ENCODE measurements around the gene P2RX1.
A peak's percentile ranks its signal among the peaks of the same experiment; 100 is the strongest.

Gene P2RX1

DNA sequence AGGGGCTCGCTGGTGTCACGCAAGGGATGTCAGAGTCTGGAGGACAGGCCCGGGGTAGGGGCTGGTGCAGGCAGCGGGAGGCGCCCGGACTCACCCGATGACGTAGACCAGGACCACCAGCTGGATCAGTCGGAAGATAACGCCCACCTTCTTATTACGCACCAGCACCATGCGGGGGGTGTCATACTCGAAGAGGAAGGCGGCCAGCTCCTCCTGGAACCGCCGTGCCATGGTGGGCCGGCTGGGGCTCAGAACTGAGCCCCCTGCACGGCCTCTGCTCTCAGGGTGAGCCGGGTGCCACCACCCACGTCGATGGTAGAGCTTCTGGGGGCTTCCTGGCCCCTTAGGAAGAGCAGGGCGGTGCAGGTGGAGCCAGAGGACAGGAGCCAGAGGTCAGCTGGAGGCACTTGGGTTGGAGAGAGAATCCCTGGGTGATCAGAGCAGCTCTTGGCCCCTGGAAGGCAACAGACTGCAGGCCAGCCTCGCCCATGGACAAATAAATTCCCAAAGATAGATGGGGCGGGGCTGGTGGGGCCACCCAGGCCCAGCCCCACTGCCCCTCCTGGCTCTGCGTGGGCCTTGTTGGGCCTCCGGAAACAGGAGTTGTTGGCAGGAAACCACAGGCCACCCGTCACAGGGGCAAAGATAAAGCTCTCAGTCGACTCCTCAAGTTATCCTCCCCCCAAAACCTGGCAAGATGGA lies at the start of gene P2RX1:
Gene P2RX1, minus strand, starts transcription at position 471 of the 702 bp plus-strand sequence. Its CDS starts 240 bp downstream, at position 231.
- DNase-seq, result no peak

DNA sequence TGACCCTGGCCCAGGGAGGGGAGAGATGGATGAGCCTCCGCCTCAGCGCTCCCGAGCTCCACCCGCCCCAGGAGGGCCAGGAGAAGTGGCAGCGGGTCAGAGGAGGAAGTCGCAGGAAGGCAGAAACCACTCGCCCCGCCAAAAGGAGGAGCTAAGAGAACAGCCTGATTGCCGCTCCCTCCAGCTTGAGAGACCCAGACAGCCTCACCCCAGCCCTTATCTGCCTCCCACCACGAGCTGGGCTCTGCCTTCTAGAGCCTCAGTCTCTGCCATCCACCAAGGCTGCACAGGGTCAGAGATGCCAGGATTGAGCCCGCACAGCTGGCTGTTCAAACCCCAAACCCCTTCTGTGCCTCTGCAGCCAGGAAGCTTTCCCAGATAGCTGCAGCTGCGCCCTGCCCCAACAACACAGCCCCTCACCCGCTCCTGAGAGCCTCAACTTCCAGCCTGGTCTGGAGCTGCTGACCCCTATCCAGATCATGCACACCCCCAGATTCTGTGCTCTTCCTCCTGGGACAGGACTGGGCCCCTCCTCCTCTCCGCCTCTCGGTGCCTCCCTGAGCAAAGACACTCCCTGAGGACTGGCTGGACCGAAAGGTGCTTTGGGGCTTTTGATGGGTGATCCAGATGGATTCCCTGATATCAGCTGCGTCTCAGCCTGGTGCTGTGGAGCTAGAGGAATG lies 49.0 kb upstream of the P2RX1 start:
- DNase-seq, result peak; percentile 58

DNA sequence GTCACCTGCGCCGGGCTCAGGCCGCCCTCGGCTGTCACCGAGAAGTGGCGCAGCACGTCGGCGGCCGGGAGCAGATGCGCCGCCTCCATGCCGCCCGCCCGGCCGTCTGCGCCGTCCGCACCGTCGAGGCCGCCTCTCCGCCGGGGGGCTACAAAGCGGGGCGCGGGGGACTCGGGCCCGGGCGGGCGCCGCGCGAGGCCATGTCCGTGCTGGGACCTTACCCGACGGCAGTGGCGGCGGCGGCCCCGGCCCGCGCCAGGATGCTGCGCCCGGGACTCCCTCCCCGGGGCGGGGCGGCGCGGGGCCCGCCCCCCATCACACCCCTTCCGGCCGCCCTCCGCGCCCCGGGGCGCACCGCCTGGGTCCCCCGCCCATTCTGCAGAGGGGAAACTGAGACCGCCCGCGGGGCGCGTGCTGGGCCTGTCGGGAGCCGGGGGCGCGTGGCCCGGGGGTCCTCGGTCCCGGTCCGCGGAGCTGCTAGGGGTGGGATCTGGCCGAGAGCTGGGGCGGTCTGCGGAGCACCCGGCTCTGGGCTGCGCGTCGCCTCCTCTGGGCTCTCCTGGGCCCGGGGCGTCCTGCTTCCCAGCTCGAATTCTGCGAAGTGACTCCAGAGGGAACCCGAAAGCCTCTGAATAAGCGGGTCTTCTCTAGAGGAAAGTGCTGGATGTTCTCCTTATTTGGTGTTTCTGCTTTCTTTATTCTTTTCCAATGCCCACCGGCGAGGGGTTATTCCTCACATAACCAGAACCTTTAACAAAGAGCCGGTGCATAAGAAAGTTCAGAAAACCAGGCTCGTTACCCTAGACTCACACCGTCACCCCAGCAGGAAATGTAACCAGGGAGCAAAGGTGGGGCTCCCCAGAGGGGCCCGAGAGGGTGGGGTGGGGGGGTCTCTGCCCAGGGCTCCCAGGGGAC lies 48.2 kb upstream of the P2RX1 start, which contains the start of gene ATP2A3:
Gene ATP2A3, minus strand, starts transcription at position 235 of the 915 bp plus-strand sequence. Its CDS starts 146 bp downstream, at position 89.
- DNase-seq, result peak; percentile 59

DNA sequence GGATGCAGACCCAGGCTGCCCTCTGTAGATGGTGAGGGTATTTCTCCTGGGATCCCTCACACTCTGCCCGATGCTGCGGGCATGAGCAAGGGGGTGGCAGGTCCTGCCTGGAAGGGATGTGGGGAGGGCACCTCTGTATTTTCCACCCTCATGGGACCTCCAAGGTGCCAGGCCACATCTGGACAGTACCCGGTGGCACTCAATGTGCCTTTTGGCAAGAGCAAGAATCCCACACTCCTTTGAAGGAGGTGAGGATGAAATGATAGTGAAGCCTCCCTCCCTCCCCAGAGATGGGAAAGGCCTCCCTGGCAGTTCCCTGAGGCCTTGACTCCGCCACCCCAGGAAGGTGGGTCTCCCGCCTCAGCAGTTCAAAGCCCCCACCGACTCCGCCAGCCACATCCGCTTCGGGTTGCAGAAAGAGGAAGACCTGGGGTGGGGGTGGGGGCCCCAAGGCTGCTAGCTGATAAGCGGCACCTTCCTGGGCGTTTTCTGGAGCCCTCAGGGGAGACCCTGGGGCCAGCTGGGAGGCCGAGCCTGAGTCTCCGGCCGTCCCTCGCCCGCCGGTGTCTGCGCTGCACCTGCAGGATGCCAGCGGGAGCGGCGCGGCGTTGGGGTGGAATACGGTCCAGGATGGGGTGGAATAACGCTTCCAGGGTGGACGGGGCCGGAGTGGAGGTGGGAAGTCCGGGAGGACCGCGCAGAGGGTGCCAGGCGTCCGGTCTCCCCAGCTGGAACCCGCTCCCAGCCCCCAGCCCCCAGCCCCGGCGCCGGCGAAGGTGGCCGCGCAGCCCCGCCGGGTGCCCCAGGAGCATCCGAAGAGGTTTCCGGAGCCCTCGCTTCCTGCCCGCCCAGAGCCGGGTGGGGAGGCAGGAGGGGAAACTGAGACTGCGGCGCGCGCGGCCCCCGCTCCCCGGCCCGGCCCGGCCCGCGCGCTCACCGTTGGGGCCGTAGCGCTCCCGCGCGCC lies 47.3 kb upstream of the P2RX1 start:
- peak; percentile 62 for DNase-seq

DNA sequence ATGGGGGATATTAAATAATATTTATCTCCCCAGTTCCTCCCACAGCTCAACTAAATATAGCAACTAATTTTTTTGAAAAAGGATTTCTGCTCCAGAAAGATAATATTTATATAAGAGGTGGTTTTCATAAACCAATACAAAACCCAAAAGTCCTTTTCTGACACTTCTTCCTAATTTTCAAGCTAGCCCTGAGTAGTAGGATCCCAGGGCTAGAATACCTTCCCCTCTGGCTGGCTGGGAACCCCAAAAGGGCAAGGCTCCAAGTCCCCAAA lies 46.6 kb upstream of the P2RX1 start:
- no peak for DNase-seq

DNA sequence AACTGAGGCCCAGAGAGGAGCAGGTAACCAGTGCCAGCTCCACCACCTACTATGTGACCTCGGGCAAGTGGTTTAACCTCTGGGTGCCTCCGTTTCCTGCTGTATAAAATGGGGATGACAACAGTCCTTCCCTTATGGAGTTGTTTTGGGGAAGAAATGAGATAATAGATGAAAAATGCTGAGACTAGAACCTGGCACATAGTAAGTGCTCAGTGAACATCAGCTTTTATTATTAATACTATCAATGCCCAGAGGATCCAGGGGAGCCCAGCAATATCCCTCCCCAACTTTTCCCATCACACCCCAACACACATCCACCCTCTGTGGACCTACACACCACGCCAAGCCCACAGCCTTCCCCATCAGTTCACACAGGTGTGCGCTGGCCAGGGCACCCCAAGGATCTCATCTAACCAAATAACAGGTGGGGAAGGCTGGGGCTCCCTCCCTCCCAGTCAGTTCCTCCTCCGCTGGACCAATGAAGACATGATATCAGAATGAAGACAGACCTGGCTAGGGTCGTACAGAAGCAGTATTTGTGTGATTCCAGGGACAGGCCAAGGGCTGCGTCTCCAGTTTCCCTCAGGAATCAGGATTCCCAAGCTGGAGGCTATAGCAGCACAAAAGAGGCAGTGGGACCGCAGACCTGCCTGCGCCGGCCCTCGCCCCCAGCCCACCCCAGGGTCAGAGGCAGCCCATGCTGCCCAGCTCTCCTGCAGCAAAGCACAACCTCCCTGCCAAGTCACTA lies 46.1 kb upstream of the P2RX1 start:
- no peak for DNase-seq

DNA sequence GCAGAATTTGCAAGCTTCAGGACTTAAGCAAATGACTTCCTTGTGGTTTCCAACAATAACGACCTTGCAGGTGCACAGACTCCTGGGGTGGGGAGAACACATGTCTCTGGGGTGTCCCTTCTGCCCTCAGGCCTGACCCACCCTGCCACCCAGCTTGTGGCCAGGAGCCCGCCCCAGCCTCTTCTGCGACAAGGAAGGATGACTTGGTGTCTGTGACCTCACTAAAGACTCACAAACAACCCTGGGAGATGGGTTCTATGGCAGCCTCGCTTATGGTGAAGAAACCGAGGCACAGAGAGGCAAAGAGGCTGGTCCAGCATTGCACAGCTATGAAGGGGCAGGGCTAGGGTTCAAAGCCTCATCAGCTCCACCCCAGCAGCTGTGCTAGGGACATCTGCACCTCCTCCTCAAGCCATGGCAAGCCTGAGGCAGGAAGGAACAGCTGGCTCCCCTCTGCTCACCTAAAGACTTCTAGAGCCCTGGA lies 45.3 kb upstream of the P2RX1 start:
- DNase-seq, result peak; percentile 32

DNA sequence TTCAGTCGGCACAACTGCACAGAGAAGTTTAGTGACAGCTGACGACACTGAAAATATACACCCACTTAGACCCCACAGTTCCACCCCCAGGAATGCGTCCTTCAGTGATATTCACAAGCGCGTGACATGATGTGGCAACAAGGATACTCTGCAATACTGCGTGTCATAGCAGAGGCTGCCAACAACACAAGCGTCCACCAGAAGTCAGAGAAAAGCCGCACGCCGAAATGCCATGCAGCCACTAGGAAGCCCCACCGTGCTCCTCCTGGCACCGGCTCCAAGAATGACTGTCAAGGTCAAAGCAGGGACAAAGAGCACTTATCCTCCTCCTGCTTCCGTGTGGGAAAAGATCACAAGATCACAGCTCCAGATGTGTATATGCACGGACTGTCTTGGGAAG lies 44.5 kb upstream of the P2RX1 start:
- no peak for DNase-seq

DNA sequence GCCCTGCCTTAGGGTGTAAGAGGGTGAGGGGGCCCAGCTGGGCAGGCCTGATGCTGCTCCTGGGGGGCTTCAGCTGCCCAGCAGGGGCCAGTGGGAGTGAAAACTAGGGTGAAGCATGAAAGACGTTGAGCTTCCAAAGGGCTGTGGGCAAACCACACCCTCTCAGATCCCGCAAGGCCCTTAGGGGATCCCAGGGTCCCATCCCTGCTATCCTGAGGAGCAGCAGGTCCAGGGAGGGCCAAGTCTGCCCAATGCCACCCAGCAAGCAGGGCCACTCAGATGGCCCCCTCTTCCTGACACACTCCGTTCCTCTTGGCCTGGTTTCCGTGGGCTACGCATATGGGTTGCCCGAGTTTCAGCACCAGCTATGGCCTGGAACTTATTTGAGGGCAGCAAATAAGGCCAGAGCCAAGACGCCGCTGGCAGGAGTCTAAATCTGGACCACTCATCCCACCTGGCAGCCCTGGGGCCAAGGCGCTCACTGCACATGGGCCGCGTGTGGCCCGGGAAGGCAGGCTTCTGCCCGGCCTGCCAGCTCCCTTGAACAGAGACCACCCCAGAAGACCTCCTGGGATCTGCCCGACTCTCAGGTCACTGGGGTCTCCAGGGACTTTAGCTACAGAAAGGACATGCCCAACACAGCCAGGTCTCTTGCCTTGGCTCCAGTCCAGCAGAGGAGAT lies 43.8 kb upstream of the P2RX1 start:
- no peak for DNase-seq

DNA sequence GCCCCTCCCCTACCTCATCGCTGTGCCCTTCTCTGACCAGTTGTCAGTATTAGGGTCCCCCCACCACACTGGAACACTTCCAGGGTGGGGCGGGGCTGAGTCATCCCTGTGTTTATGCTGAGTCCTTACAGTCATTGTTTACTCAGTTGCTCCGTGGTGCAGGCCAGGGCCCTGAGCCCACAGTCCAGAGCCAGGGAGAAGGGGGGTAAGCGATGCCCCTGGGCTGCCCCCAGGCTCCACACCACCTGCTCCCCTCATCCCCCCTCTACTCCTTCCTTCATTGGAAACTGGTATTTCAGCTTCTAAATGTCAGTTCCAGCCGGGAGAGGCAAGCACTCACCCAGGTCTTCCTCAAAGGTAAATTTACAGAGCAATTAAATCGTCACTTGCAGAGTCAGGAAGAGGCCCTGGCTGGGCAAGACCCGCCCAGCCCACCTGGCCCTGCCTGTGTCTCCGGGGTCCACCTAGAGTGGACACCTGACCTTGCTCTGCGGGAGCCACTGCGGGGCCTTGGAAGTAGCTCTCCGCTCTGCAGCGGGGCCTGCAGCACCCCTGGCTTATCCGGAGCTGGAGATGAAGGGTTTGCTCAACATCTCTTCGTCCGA lies 43.1 kb upstream of the P2RX1 start:
- no peak for DNase-seq

DNA sequence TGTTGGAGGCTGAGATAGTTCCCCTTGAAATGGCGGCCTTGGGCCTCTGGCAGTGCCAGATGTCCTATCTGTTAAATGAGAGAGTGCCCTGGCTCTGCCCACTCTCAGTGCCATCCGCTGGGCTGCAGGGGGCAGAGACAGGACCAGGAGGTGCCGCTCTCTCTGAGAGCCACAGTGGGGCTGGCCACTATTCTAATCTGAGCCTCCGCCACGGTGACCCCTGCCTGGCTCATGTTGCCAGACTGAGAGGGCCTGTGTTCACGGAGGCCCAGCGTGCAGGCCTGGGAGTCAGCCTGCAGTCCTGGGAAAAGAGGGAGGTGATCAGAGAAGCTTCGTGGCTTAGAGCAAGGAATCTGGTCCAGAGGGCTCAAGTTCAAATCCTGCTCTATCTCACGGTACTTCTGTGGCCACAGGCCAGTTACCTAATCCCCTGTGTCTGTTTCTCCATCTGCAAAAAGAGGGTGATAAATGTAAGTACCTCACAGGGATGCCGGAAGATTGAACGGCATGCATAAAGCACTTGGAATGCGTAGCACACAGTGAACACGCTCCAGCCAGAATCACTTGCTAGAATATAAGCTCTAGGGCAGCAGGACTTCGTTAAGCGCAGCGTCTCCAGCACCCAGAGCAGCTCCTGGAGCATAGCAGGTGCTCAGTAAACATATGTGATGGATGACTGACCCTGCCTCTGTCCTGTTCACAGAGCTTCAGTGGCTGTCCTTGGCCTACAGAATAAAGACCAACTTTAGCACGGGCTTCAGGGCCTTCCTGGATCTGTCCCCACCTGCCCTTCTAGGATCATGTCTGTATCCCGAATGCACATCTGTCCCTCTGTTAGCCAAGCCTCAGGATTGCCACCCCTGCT lies 41.7 kb upstream of the P2RX1 start:
- no peak for DNase-seq

DNA sequence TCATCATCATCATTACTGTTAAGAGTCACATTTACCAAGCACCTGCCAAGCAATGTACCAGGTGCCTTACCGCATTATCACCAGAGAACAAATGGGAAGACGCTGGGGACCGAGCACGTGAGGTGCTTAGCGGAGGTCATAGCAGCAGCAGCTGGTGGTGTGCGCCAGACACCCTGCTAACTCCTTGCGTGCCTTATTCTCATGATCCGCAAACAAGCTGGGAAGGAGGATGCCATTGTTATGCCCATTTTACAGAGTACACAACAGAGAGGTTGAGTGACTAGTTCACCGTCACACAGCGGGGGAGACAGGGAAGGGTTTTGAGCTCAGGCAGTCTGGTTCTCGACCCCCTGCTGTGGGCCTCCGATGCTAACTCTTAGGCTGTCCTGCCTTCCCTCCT lies 40.7 kb upstream of the P2RX1 start:
- DNase-seq, result no peak

DNA sequence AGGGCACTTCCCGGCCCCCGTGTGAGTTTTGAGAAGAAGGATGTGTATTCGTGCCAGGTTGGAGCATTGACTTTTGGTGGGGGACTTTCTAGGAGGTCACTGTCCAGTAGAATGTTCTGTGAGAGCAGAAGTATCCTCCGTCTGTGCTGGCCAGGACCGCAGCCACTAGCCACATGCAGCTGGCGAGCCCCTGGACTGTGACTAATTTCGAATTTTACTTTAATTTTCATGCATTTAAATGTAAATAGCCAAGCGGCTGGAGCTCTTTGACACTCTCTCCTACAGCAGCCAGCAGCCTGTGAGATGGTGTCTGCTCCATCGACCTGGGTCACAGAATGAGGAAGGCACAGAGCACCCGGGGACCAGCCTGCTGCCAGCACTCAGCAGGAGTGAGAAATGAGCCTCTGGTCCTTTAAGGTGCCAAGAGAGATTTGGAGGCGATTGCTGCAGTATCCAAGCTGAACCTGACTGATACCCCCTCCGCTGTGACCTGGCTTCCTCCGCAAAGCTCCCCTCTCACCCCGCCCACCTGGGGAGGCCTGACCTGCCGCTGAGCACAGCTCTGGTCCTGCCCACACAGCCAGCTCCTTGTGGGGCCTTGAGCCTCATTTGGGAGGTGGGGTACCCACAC lies 40.2 kb upstream of the P2RX1 start:
- DNase-seq, result no peak

DNA sequence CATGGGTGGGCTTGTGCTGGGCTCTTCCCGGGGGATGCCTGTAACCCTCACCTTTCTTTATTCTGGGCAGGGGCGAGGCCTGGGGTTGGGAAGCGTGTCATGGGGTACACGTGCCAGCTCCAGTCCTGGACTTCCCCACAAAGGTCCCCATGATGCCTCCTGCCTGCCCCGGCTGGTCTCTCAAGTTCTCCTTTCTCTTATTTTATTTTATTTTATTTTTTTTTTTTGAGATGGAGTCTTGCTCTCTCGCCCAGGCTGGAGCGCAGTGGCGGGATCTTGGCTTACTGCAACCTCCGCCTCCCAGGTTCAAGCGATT lies 39.4 kb upstream of the P2RX1 start:
- DNase-seq, result no peak

DNA sequence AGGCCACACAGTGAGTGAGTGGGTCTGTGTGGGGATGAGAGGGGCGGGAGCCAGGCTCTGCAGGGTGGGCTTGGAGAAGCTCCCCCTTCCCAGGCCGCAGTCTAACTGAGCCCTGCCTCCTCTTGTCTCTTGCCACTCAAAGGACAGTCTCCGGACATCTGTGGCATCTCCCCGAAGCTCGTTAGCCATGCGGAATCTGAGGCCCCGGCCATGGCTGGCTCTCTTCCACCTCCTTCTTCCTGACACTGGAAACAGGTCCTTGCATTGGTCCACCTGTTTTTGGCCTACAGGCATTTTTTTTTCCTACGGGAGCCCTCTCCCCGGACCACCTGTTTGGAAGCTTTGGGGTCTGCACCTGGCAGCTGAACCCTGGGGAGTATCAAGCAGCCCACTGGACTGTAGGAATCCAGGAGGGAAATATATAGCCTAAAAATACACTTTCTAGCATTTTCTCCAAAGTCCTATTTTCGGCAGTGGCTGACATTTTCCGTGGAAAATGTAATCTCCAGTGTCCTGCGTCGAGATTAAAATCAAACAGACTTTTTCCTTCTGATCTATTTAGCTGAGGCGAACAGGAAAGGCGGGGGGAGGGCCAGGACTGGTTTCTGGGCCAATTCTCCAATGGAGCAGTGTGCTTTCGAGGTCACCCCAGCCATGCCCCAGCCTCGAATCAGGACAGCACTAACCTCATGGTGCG lies 38.9 kb upstream of the P2RX1 start:
- DNase-seq, result no peak

DNA sequence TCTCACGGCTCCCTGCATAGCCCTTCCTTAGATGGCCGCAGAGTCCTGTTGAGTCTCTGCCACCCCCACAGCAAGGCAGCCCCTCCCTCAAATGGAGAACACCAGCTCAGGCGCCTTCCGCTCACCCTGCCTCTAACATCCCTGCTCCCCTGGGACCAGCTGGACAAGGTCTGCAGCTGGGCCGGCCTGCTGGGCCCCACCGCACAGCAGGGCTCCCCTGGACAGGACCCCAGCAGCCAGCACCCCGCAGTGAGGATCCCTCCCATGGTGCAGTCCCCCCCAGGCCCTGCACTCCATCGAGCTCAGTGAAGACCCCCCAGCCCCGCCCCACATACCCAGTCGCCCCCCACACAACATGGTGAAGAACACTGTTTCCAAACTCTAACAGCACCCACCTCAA lies 37.8 kb upstream of the P2RX1 start:
- no peak for DNase-seq

DNA sequence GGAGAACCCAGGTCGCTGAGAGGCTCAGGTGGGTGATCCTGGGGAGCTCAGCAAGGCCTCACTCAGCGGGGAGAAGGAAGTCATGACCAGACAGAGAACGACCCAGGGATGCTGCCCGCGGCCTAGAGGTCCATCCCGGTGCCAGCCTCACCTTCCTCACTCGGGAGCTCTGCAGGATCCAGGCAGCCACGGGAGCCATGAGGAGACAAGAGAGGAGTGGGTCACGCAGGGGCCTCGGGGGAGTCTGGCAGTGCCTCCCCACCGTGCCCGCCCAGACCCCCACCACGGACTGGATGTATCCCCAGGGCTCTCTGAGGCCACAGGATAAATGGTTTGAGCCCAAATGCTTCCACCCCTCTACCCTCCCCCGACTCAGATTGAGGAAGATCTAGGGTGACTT lies 37.3 kb upstream of the P2RX1 start:
- no peak for DNase-seq

DNA sequence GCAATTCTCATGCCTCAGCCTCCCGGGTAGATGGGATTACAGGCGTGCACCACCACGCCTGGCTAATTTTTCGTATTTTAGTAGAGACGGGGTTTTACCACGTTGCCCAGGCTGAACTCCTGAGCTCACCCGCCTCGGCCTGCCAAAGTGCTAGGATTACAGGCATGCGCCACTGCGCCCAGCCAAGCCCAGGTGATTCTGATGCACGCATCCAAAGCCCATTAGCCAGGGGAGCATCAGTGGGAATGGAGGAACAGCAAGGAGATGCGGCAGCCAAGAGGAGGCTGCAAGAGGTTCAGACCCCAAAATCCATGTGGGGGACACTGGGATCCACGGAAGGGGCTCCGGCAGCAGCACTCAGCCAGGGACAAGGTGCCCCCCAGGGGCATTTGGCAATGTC lies 35.9 kb upstream of the P2RX1 start:
- no peak for DNase-seq

DNA sequence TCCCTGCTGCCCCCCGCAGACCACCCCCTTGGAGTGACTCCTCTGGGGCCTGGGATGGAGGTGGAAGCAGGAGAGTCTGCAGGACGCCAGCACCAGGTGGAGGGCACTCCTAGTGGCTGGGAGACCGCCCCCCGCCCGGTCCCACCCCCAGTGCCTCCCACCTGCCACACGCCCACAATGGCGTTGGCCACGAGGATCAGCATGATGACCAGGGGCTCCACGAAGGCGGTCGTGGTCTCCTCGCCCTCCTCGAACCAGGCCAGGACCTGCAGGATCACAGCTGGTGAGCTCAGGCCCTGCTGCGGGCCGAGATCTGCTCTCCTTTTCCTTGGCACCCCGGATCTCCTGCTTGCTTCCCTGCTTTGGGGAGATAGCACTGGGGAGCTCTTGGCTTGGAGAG lies 35.2 kb upstream of the P2RX1 start:
- no peak for DNase-seq

Measured in activated CD4-positive, alpha-beta T cell treated with anti-CD3 and anti-CD28 coated beads, Interleukin-2, amount 50 U/mL, for 1 hour (primary cell).